ENCODE data around the gene TMEM140.

The TMEM140 gene

GRCh38 chr7:135194494-135195095 lies 46.7 kb downstream of the TMEM140 start:
- ATAC-seq = no peak

GRCh38 chr7:135195156-135195555 lies 47.3 kb downstream of the TMEM140 start:
- ATAC-seq = no peak
- no peak for TF ChIP-seq CSRNP3 (CRISPR knock-in tag; IDR thresholded peaks at IDR 0.05)
- TF ChIP-seq ESRRG (CRISPR knock-in tag; IDR thresholded peaks at IDR 0.05) = no peak
- no peak for TF ChIP-seq GLIS3 (CRISPR knock-in tag; IDR thresholded peaks at IDR 0.05)
- no peak for TF ChIP-seq ZFP3 (CRISPR knock-in tag; IDR thresholded peaks at IDR 0.05)
- TF ChIP-seq ARNTL (CRISPR knock-in tag; IDR thresholded peaks at IDR 0.05; ENCODE audit: borderline replicate concordance, low read depth) = no peak
- no peak for TF ChIP-seq CREB5 (CRISPR knock-in tag; IDR thresholded peaks at IDR 0.05; ENCODE audit: low read depth)
- no peak for TF ChIP-seq ZNF70 (CRISPR knock-in tag; IDR thresholded peaks at IDR 0.05)
- no peak for TF ChIP-seq TCF4 (CRISPR knock-in tag; IDR thresholded peaks at IDR 0.05; ENCODE audit: borderline replicate concordance)

More at GRCh38 chr7:135194494-135195095, 46.7 kb downstream of the TMEM140 start:
- TF ChIP-seq CSDC2 (CRISPR knock-in tag; IDR thresholded peaks at IDR 0.05) (no peak), ARNTL (CRISPR knock-in tag; IDR thresholded peaks at IDR 0.05; ENCODE audit: borderline replicate concordance, low read depth) (no peak), ZNF565 (CRISPR knock-in tag; conservative IDR thresholded peaks at IDR 0.05; ENCODE audit: low read depth) (no peak), ISL1 (CRISPR knock-in tag; IDR thresholded peaks at IDR 0.05) (no peak), TCF4 (CRISPR knock-in tag; IDR thresholded peaks at IDR 0.05; ENCODE audit: borderline replicate concordance) (no peak), BACH2 (CRISPR knock-in tag; IDR thresholded peaks at IDR 0.05; ENCODE audit: borderline replicate concordance) (no peak), PATZ1 (CRISPR knock-in tag; IDR thresholded peaks at IDR 0.05; ENCODE audit: borderline replicate concordance) (no peak), CREB5 (CRISPR knock-in tag; IDR thresholded peaks at IDR 0.05; ENCODE audit: low read depth) (no peak), SNAI2 (CRISPR knock-in tag; IDR thresholded peaks at IDR 0.05) (no peak), PPARA (CRISPR knock-in tag; IDR thresholded peaks at IDR 0.05; ENCODE audit: borderline replicate concordance) (no peak), GLIS3 (CRISPR knock-in tag; IDR thresholded peaks at IDR 0.05) (no peak), OSR1 (CRISPR knock-in tag; IDR thresholded peaks at IDR 0.05) (no peak), ZNF70 (CRISPR knock-in tag; IDR thresholded peaks at IDR 0.05) (no peak), CSRNP3 (CRISPR knock-in tag; IDR thresholded peaks at IDR 0.05) (no peak), ZFP3 (CRISPR knock-in tag; IDR thresholded peaks at IDR 0.05) (no peak), ZNF8 (CRISPR knock-in tag; IDR thresholded peaks at IDR 0.05) (no peak), ZFP30 (CRISPR knock-in tag; IDR thresholded peaks at IDR 0.05) (no peak), POU6F1 (CRISPR knock-in tag; IDR thresholded peaks at IDR 0.05; ENCODE audit: borderline replicate concordance, low read depth) (no peak), ESRRG (CRISPR knock-in tag; IDR thresholded peaks at IDR 0.05) (no peak)

DNA sequence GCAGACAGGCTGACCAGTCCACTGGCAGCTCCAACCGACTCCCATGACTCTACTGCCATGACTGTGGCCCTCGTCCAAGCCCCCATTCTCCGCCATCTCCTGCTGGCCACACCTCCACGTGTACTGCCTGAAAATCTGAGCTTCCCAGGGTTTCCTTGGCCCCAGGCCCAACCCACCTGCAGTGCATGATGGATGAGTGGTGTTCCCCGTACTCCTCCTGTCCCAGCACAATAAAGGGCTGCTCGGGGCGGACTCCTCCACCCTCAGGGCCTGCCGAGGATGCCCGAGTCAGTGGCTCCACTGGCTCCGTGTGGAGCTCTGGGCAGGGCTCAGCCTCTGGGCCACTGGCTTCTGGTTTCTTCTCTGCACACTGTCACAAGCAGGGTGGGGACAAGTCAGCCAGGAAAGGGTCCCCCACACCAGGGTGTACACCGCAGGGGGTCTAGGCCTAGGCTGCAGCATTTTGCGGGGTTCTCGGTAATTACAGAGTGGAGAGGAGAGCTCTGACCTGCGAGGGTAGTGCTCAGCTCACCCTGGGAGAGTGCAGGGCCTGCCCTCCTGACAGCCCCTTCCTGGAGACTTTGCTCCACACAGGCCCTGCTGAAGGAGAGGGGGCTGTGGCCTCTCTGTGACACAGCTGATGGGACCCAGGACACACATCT lies 48.2 kb downstream of the TMEM140 start:
- ATAC-seq = no peak
- no peak for TF ChIP-seq CREB5 (CRISPR knock-in tag; IDR thresholded peaks at IDR 0.05; ENCODE audit: low read depth)
- no peak for TF ChIP-seq PATZ1 (CRISPR knock-in tag; IDR thresholded peaks at IDR 0.05; ENCODE audit: borderline replicate concordance)
- no peak for TF ChIP-seq ZNF8 (CRISPR knock-in tag; IDR thresholded peaks at IDR 0.05)
- TF ChIP-seq ZFP3 (CRISPR knock-in tag; IDR thresholded peaks at IDR 0.05) = no peak
- no peak for TF ChIP-seq ZNF565 (CRISPR knock-in tag; conservative IDR thresholded peaks at IDR 0.05; ENCODE audit: low read depth)
